Ramos (cell line): ENCODE data around the gene RAD51D.

ENCODE experiments used
- in situ Hi-C: fragments of 300-500 bp; cut with MboI; formaldehyde crosslinking; loops from one replicate; pipeline ENCODE4 v1.14.3; 2022; ENCODE audit warnings: low sequenced_read_pairs; ENCODE audit not compliant: unreplicated experiment

RAD51D gene

GRCh38 chr17:35144840-35145239 lies 25.2 kb upstream of the RAD51D start:
- in situ Hi-C loops: no loop called here

GRCh38 chr17:35142467-35142796 lies 22.8 kb upstream of the RAD51D start:
- in situ Hi-C loops: no loop called here

GRCh38 chr17:35141681-35142466 lies 22.2 kb upstream of the RAD51D start, which contains the start of gene NLE1:
TSS of gene NLE1 (minus strand) at chr17:35142303. CDS start at chr17:35142275, 28 bp downstream.
- in situ Hi-C loops: no loop called here

- in situ Hi-C loops: no loop called here
These were observed 18.6 kb upstream of the RAD51D start for GRCh38 chr17:35138218-35138617.

- in situ Hi-C loops: no loop called here
These were observed 15.7 kb upstream of the RAD51D start for GRCh38 chr17:35135322-35135721.

- in situ Hi-C loops: no loop called here
These were observed 13.3 kb upstream of the RAD51D start for GRCh38 chr17:35132816-35133550.

GRCh38 chr17:35132099-35132498 lies 12.4 kb upstream of the RAD51D start:
- in situ Hi-C loops: no loop called here

- in situ Hi-C loops: no loop called here
These were observed 10.7 kb upstream of the RAD51D start for GRCh38 chr17:35130392-35130791.

- in situ Hi-C loops: loop anchor here (10.0 kb wide), 1 partner anchor 705 kb away; no protein-coding TSS in a partner anchor
These were observed 10.3 kb upstream of the RAD51D start for GRCh38 chr17:35129973-35130351.

GRCh38 chr17:35129154-35129972 lies 9.7 kb upstream of the RAD51D start:
- in situ Hi-C loops: loop anchor here (10.0 kb wide), 1 partner anchor 705 kb away; no protein-coding TSS in a partner anchor

- in situ Hi-C loops: loop anchor here (10.0 kb wide), 1 partner anchor 703 kb away; no protein-coding TSS in a partner anchor
These were observed 8.3 kb upstream of the RAD51D start for GRCh38 chr17:35127751-35128514.

GRCh38 chr17:35121315-35121714 lies 1.7 kb upstream of the RAD51D start, which contains the start of gene FNDC8:
TSS of gene FNDC8 (plus strand) at chr17:35121615. CDS start at chr17:35121694, 79 bp downstream.
- in situ Hi-C loops: loop anchor here (10.0 to 25.0 kb wide), 2 partner anchors 584 to 697 kb away; no protein-coding TSS in a partner anchor

GRCh38 chr17:35117984-35118383 lies 1.7 kb downstream of the RAD51D start:
- in situ Hi-C loops: loop anchor here (25.0 kb wide), 1 partner anchor 581 kb away; no protein-coding TSS in a partner anchor

GRCh38 chr17:35116845-35117244 lies 2.8 kb downstream of the RAD51D start:
- in situ Hi-C loops: loop anchor here (25.0 kb wide), 1 partner anchor 580 kb away; no protein-coding TSS in a partner anchor

- in situ Hi-C loops: loop anchor here (25.0 kb wide), 1 partner anchor 573 kb away; no protein-coding TSS in a partner anchor
These were observed 8.9 kb downstream of the RAD51D start for GRCh38 chr17:35110791-35111190.

GRCh38 chr17:35104844-35105450 lies 14.7 kb downstream of the RAD51D start:
- in situ Hi-C loops: loop anchor here (25.0 kb wide), 1 partner anchor 568 kb away; no protein-coding TSS in a partner anchor

- in situ Hi-C loops: loop anchor here (25.0 kb wide), 1 partner anchor 566 kb away; no protein-coding TSS in a partner anchor
These were observed 16.4 kb downstream of the RAD51D start for GRCh38 chr17:35103271-35103670.

GRCh38 chr17:35101725-35102124 lies 17.9 kb downstream of the RAD51D start:
- in situ Hi-C loops: loop anchor here (25.0 kb wide), 1 partner anchor 564 kb away; no protein-coding TSS in a partner anchor

GRCh38 chr17:35101036-35101435 lies 18.6 kb downstream of the RAD51D start:
- in situ Hi-C loops: loop anchor here (25.0 kb wide), 1 partner anchor 564 kb away; no protein-coding TSS in a partner anchor
